SU-DHL-6 (cell line): Measurements from ENCODE around the gene NNAT.

Experiments used
- H2AFZ ChIP-seq: fragments of 200-600 bp; sonication (generic); 2 replicates; pipeline ENCODE4 v1.6.1; 2014; ENCODE audit warnings: low read depth, mild to moderate bottlenecking, moderate library complexity, mixed read lengths, antibody characterized with exemption, low read length; ENCODE audit not compliant: severe bottlenecking
- H3F3A ChIP-seq: fragments of 200-600 bp; shearing (Covaris generic); 2 replicates; pipeline ENCODE4 v1.6.0; 2016; ENCODE audit warnings: antibody characterized with exemption, mild to moderate bottlenecking; ENCODE audit not compliant: insufficient read depth
- H3K27ac ChIP-seq: fragments of 200-600 bp; sonication (generic); 2 replicates; pipeline ENCODE4 v1.5.1; 2016; ENCODE audit warnings: low read depth, mild to moderate bottlenecking, low read length, moderate library complexity, mixed read lengths
- H3K27me3 ChIP-seq: fragments of 200-600 bp; sonication (generic), shearing (Covaris generic); 2 replicates; pipeline ENCODE4 v1.6.0; 2014; ENCODE audit warnings: mild to moderate bottlenecking, low read length
- H3K36me3 ChIP-seq: fragments of 200-600 bp; sonication (generic); 2 replicates; pipeline ENCODE4 v1.6.1; 2014; ENCODE audit warnings: mild to moderate bottlenecking, low read length, mixed read lengths
- H3K4me2 ChIP-seq: fragments of 300-600, 200-600 bp; shearing (Covaris generic), sonication (generic); 2 replicates; pipeline ENCODE4 v1.6.0; 2014; ENCODE audit warnings: low read length, low read depth, mild to moderate bottlenecking; ENCODE audit not compliant: poor library complexity, severe bottlenecking
- H3K4me3 ChIP-seq: fragments of 200-600 bp; sonication (generic); 2 replicates; pipeline ENCODE4 v1.5.1; 2014; ENCODE audit warnings: antibody characterized with exemption, low read length, mild to moderate bottlenecking, mixed read lengths; ENCODE audit not compliant: insufficient read depth, poor library complexity, severe bottlenecking
- H3K79me2 ChIP-seq: fragments of 200-600 bp; sonication (generic); 2 replicates; pipeline ENCODE4 v1.6.1; 2014; ENCODE audit warnings: mild to moderate bottlenecking, low read length, moderate library complexity; ENCODE audit not compliant: insufficient read depth
- H3K9ac ChIP-seq: fragments of 200-600 bp; sonication (generic); 2 replicates; pipeline ENCODE4 v1.7.0; 2014; ENCODE audit warnings: mild to moderate bottlenecking, low read length
- H3K9me2 ChIP-seq: fragments of 200-600 bp; sonication (generic); replicated peaks from 2 replicates; pipeline ENCODE4 v1.6.1; 2014; ENCODE audit warnings: low read length; ENCODE audit not compliant: insufficient read depth
- H3K9me3 ChIP-seq: fragments of 200-600 bp; sonication (generic); 2 replicates; pipeline ENCODE4 v1.6.1; 2014; ENCODE audit warnings: low read length, mixed read lengths; ENCODE audit not compliant: insufficient read depth
- H4K20me1 ChIP-seq: fragments of 200-600 bp; sonication (generic); 2 replicates; pipeline ENCODE4 v1.6.1; 2014; ENCODE audit warnings: low read depth, mild to moderate bottlenecking, antibody characterized with exemption, low read length, moderate library complexity, mixed read lengths
- CTCF ChIP-seq: fragments of 200-600 bp; sonication (generic); IDR thresholded peaks from one replicate; pipeline ENCODE4 v1.5.1; 2017; ENCODE audit warnings: antibody characterized with exemption, mild to moderate bottlenecking, low read length, moderate library complexity; ENCODE audit not compliant: insufficient read depth, poor library complexity, severe bottlenecking
- EZH2phosphoT487 ChIP-seq: fragments of 200-600 bp; sonication (generic), shearing (Covaris generic); conservative IDR thresholded peaks from 2 replicates; pipeline ENCODE4 v1.6.1; 2018; ENCODE audit warnings: mild to moderate bottlenecking, antibody characterized with exemption, low read length, moderate library complexity, mixed read lengths

The NNAT gene

GRCh38 chr20:37477041-37477440 lies 44.0 kb upstream of the NNAT start:
- Histone ChIP-seq H2AFZ (no peak overlapping the region), H4K20me1 (no peaks in the 10 kb centered on the region), H3K9me2 (no peaks in the 10 kb centered on the region), H3K36me3 (no peaks in the 10 kb centered on the region), H3K27ac (no peak overlapping the region), H3K4me3 (no peak overlapping the region), H3K79me2 (no peaks in the 10 kb centered on the region), H3F3A (no peaks in the 10 kb centered on the region), H3K27me3 (no peaks in the 10 kb centered on the region), H3K9ac (no peak overlapping the region), H3K4me2 (no peak overlapping the region), H3K9me3 (no peaks in the 10 kb centered on the region)
- no peak for TF ChIP-seq CTCF
- TF ChIP-seq EZH2phosphoT487: no peak

GRCh38 chr20:37479266-37479665 lies 41.8 kb upstream of the NNAT start:
- Histone ChIP-seq H3F3A (no peaks in the 10 kb centered on the region), H3K79me2 (no peaks in the 10 kb centered on the region), H3K27ac (no peak overlapping the region), H4K20me1 (no peaks in the 10 kb centered on the region), H3K36me3 (no peaks in the 10 kb centered on the region), H3K27me3 (no peaks in the 10 kb centered on the region), H2AFZ (no peak overlapping the region), H3K4me3 (no peak overlapping the region), H3K9me2 (no peaks in the 10 kb centered on the region), H3K9me3 (no peaks in the 10 kb centered on the region), H3K9ac (no peak overlapping the region), H3K4me2 (no peak overlapping the region)
- TF ChIP-seq EZH2phosphoT487 (no peak), CTCF (no peak)

GRCh38 chr20:37479925-37480691 lies 40.9 kb upstream of the NNAT start:
- H4K20me1 ChIP-seq: no peaks in the 10 kb centered on the region
- no peak overlapping the region for H3K4me3 ChIP-seq
- no peaks in the 10 kb centered on the region for H3F3A ChIP-seq
- no peaks in the 10 kb centered on the region for H3K9me2 ChIP-seq
- H2AFZ ChIP-seq: no peak overlapping the region
- H3K4me2 ChIP-seq: no peak overlapping the region
- no peaks in the 10 kb centered on the region for H3K36me3 ChIP-seq
- no peak overlapping the region for H3K9ac ChIP-seq
- TF ChIP-seq CTCF (no peak), EZH2phosphoT487 (no peak)
- H3K27me3 ChIP-seq: no peaks in the 10 kb centered on the region
- no peaks in the 10 kb centered on the region for H3K79me2 ChIP-seq
- no peaks in the 10 kb centered on the region for H3K9me3 ChIP-seq
- H3K27ac ChIP-seq: no peak overlapping the region
